OCI-LY3 (cell line): ENCODE results near the gene ZXDC.

Experiments used
- H2AFZ ChIP-seq: fragments of 200-600, 300-600 bp; shearing (Covaris generic); 2 replicates; pipeline ENCODE4 v1.6.0; 2014; ENCODE audit warnings: antibody characterized with exemption, low read depth, low read length
- H3K27ac ChIP-seq: fragments of 200-600, 300-600 bp; sonication (generic); 2 replicates; pipeline ENCODE4 v1.5.1; 2014; ENCODE audit warnings: mild to moderate bottlenecking, low read length, moderate library complexity, mixed read lengths
- H3K27me3 ChIP-seq: fragments of 200-600, 300-600 bp; sonication (generic); 2 replicates; pipeline ENCODE4 v1.6.1; 2014; ENCODE audit warnings: low read depth, low read length, mixed read lengths
- H3K36me3 ChIP-seq: fragments of 200-600, 300-600 bp; sonication (generic); replicated peaks from 2 replicates; pipeline ENCODE3; 2014; ENCODE audit warnings: low read depth, low read length, mixed read lengths
- H3K4me1 ChIP-seq: fragments of 300-600, 200-600 bp; sonication (generic); 2 replicates; pipeline ENCODE4 v1.6.1; 2014; ENCODE audit warnings: low read length, mixed read lengths
- H3K4me2 ChIP-seq: fragments of 200-600, 300-600 bp; sonication (generic); 2 replicates; pipeline ENCODE4 v1.6.1; 2014; ENCODE audit warnings: low read length, mixed read lengths
- H3K4me3 ChIP-seq: fragments of 300-600, 200-600 bp; sonication (generic); 2 replicates; pipeline ENCODE4 v1.5.1; 2014; ENCODE audit warnings: antibody characterized with exemption, mild to moderate bottlenecking, low read length, moderate library complexity
- H3K79me2 ChIP-seq: fragments of 300-600, 200-600 bp; shearing (Covaris generic); 2 replicates; pipeline ENCODE4 v1.6.1; 2014; ENCODE audit warnings: mild to moderate bottlenecking, low read length, mixed read lengths
- H3K9ac ChIP-seq: fragments of 300-600, 200-600 bp; shearing (Covaris generic); 2 replicates; pipeline ENCODE4 v1.6.0; 2014; ENCODE audit warnings: mild to moderate bottlenecking, low read length, moderate library complexity
- H3K9me3 ChIP-seq: fragments of 200-600, 300-600 bp; shearing (Covaris generic); 2 replicates; pipeline ENCODE4 v1.6.1; 2014; ENCODE audit warnings: low read length, mixed read lengths; ENCODE audit not compliant: insufficient read depth
- H4K20me1 ChIP-seq: fragments of 200-600, 300-600 bp; sonication (generic); 2 replicates; pipeline ENCODE4 v1.6.1; 2016; ENCODE audit warnings: low read length, mixed read lengths; ENCODE audit not compliant: insufficient read depth
- CTCF ChIP-seq: fragments of 200-600, 300-600 bp; sonication (generic); IDR thresholded peaks from 2 replicates; pipeline ENCODE4 v1.5.1; 2014; ENCODE audit warnings: antibody characterized with exemption, low read length, low read depth
- EZH2phosphoT487 ChIP-seq: fragments of 200-600 bp; shearing (Covaris generic); IDR thresholded peaks from 2 replicates; pipeline ENCODE4 v1.6.1; 2018; ENCODE audit warnings: antibody characterized with exemption, mixed run types, low read depth

Gene ZXDC

GRCh38 chr3:126502656-126503055 is 27.0 kb upstream of the ZXDC start:
- no peak overlapping the region for H2AFZ ChIP-seq
- no peak overlapping the region for H3K4me2 ChIP-seq
- H3K36me3 ChIP-seq: no peaks in the 10 kb centered on the region
- H3K79me2 ChIP-seq: no peaks in the 10 kb centered on the region
- H3K27me3 ChIP-seq: 0 out of 2 replicates have a peak, but pooled peaks cover 3% of the 10 kb centered on the region
- no peak for TF ChIP-seq EZH2phosphoT487
- no peak for TF ChIP-seq CTCF
- H4K20me1 ChIP-seq: no peaks in the 10 kb centered on the region
- H3K4me1 ChIP-seq: no peaks in the 10 kb centered on the region
- H3K9me3 ChIP-seq: no peaks in the 10 kb centered on the region
- H3K9ac ChIP-seq: no peak overlapping the region
- H3K27ac ChIP-seq: no peak overlapping the region
- no peak overlapping the region for H3K4me3 ChIP-seq

DNA sequence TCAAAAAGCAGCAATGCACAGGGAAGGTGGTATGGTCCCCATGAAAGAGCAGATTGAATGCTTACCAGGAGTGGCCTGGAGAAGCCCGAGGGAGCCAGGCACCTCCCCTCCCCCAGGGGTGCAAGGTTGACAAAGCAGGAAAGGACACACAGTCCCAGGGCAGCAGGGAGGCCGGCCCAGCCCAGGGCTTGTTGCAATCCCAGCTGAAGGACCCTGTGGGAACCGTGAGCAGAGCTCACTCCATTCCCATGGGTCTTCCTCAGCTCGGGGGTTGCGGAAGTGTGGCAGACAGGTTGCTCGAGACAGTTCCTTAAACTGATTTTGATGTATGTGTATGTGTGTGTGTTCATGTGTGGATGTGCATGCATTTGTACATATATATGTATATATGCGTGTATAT is 26.0 kb upstream of the ZXDC start:
- H3K36me3 ChIP-seq: no peaks in the 10 kb centered on the region
- no peak overlapping the region for H3K4me2 ChIP-seq
- no peaks in the 10 kb centered on the region for H3K9me3 ChIP-seq
- 0 out of 2 replicates have a peak, but pooled peaks cover 3% of the 10 kb centered on the region for H3K27me3 ChIP-seq
- no peak overlapping the region for H3K27ac ChIP-seq
- TF ChIP-seq CTCF (no peak), EZH2phosphoT487 (no peak)
- H4K20me1 ChIP-seq: no peaks in the 10 kb centered on the region
- H3K9ac ChIP-seq: no peak overlapping the region
- no peak overlapping the region for H3K4me3 ChIP-seq
- no peak overlapping the region for H2AFZ ChIP-seq
- no peaks in the 10 kb centered on the region for H3K79me2 ChIP-seq
- no peaks in the 10 kb centered on the region for H3K4me1 ChIP-seq

DNA sequence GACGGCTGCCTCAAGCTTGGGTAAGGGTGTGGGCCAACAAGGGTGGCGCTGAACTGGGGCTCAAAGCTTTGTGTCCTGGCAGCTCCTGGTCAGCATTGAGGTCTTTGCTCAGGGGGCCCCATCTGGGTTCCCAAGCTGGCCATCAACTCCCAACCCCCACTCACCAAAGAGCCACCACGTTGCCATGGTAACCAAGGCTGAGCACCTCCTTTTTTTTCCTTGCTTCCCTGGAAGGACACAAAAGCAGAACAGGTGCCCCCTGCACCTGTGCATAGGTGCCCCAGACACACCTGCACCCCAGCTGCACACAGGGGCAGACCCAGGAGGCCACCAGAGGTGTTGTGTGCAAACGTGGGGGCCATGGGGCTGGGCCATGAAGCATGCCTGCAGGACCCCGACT is 25.4 kb upstream of the ZXDC start:
- TF ChIP-seq EZH2phosphoT487: no peak
- no peak for TF ChIP-seq CTCF
- H3K4me3 ChIP-seq: no peak overlapping the region
- no peaks in the 10 kb centered on the region for H3K9me3 ChIP-seq
- H3K36me3 ChIP-seq: no peaks in the 10 kb centered on the region
- no peak overlapping the region for H3K27ac ChIP-seq
- H3K4me2 ChIP-seq: no peak overlapping the region
- no peak overlapping the region for H3K9ac ChIP-seq
- no peaks in the 10 kb centered on the region for H3K79me2 ChIP-seq
- H3K27me3 ChIP-seq: 0 out of 2 replicates have a peak, but pooled peaks cover 3% of the 10 kb centered on the region
- H4K20me1 ChIP-seq: no peaks in the 10 kb centered on the region
- H3K4me1 ChIP-seq: no peaks in the 10 kb centered on the region
- H2AFZ ChIP-seq: no peak overlapping the region

- Histone ChIP-seq H3K4me3 (no peak overlapping the region), H3K36me3 (no peaks in the 10 kb centered on the region), H3K27me3 (0 out of 2 replicates have a peak, but pooled peaks cover 3% of the 10 kb centered on the region), H3K27ac (no peak overlapping the region), H2AFZ (no peak overlapping the region), H3K9ac (no peak overlapping the region), H3K4me2 (no peak overlapping the region), H3K79me2 (no peaks in the 10 kb centered on the region), H3K9me3 (no peaks in the 10 kb centered on the region), H4K20me1 (no peaks in the 10 kb centered on the region), H3K4me1 (no peaks in the 10 kb centered on the region)
- no peak for TF ChIP-seq EZH2phosphoT487
- no peak for TF ChIP-seq CTCF
Measured at GRCh38 chr3:126500016-126500415, 24.3 kb upstream of the ZXDC start.
